GM12864 (cell line): Measurements from ENCODE around the gene PKP4.
"Not testable (repeated sequence)": the region's sequence is repeated elsewhere in the genome, so short reads cannot be mapped to it uniquely, and the experiment has no call there.

Experiments used
- DNase-seq: peaks from one replicate; pipeline ENCODE4 v3.0.0-alpha.2; 2011; ENCODE audit warnings: low read depth
- H3K4me3 ChIP-seq: 2 replicates; pipeline ENCODE4 v1.5.1; 2011; ENCODE audit warnings: mild to moderate bottlenecking, low read depth, low read length, control low read depth
- TF ChIP-seq, protein P1 (sequence below): IDR thresholded peaks from 2 replicates; pipeline ENCODE4 v1.5.1; 2011; ENCODE audit warnings: low read depth, mild to moderate bottlenecking, moderate library complexity, low read length, control low read depth, inconsistent platforms; ENCODE audit errors: missing control alignments

Gene PKP4

DNA sequence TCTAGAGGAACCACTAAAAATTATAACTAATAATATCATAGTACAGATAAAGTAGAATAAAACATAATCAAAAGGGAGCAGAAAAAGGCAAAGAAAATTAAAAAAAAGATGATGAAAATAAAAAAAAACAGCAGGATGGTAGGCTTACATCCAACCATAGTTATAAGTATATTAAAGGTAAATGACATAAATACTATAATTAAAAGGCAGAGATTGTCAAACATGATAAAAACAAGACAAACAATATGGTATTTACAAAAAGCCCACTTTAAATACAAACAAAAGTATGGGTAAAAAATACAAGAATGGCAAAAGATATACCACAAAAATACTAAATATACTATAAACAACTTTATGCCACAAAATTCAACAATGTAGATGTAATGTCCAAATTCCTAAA lies 24.6 kb upstream of the PKP4 start:
- H3K4me3 ChIP-seq = no peak overlapping the region
- TF ChIP-seq, protein P1, sequence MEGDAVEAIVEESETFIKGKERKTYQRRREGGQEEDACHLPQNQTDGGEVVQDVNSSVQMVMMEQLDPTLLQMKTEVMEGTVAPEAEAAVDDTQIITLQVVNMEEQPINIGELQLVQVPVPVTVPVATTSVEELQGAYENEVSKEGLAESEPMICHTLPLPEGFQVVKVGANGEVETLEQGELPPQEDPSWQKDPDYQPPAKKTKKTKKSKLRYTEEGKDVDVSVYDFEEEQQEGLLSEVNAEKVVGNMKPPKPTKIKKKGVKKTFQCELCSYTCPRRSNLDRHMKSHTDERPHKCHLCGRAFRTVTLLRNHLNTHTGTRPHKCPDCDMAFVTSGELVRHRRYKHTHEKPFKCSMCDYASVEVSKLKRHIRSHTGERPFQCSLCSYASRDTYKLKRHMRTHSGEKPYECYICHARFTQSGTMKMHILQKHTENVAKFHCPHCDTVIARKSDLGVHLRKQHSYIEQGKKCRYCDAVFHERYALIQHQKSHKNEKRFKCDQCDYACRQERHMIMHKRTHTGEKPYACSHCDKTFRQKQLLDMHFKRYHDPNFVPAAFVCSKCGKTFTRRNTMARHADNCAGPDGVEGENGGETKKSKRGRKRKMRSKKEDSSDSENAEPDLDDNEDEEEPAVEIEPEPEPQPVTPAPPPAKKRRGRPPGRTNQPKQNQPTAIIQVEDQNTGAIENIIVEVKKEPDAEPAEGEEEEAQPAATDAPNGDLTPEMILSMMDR = no peak
- DNase-seq = no peak

DNA sequence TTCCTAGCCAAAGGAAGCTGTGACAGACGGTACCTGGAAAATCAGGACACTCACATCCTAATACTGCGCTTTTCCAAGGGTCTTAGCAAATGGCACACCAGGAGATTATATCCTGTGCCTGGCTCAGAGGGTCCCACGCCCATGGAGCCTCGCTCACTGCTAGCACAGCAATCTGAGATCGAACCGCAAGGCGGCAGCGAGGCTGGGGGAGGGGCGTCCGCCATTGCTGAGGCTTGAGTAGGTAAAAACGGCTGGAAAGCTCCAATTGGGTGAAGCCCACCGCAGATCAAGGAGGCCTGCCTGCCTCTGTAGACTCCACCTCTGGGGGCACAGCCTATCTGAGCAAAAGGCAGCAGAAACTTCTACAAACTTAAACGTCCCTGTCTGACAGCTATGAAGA lies 23.0 kb upstream of the PKP4 start:
- not testable (repeated sequence) for H3K4me3 ChIP-seq, DNase-seq

DNA sequence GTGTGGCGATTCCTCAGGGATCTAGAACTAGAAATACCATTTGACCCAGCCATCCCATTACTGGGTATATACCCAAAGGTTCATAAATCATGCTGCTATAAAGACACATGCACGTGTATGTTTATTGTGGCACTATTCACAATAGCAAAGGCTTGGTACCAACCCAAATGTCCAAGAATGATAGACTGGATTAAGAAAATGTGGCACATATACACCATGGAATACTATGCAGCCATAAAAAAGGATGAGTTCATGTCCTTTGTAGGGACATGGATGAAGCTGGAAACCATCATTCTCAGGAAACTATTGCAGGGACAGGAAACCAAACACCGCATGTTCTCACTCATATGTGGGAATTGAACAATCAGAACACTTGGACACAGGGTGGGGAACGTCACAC lies 17.7 kb upstream of the PKP4 start:
- not testable (repeated sequence) for H3K4me3 ChIP-seq, DNase-seq

DNA sequence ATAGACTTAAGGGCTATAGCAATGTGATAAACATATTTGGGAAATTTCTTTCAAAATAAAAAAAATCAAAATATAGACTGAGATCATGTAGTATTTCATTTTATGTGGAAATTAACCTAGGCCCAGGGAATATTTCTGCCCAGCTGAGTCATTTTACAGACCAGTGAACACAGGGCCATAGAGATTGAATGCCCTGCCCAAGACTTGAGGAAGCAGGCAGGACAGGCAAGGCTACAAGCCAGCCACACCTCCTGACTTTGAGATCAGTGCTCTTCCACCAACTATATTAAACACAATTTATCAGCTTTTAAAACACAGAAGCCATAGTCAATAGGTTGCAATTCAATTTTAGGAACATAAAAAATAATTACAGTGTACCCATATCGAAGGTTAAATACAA lies 13.1 kb upstream of the PKP4 start:
- H3K4me3 ChIP-seq = no peak overlapping the region
- no peak for DNase-seq
- TF ChIP-seq, protein P1 = no peak

DNA sequence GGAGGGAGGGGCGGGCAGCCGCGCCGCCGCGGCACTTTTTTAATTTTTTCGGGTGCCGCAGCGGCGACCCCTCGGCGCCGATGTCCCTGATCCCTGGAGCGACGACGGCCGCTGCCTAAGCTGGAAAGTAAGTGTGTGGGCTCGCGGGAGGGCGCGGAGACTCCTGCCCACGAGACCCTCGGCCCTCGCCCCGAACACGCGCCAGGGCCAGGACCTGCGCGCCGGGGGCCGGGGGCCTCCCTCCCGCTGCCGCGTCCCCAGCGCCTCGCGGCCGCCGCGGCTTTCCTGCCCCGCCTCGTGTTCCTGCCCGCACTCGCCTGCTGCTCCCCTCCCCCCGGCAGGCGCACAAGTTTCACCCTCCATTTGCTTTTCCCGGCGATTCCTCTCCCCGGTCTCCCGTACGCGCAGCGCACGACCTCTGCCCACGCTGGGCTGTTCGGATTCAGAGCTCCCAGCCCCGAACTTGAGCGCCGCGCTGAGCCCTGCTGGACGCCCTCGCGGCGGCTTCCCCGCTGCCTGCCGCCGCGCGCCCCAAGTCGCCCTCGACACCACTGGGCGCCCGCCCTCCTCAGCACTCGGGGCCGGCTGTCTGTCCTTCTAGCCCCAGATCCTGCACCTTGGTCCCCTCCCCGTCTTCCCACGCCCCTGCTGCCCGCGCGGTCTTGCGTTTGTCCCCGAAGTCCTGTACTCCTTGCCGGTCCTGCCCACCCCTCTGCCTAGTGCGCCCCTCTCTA lies 507 bp downstream of the PKP4 start:
- TF ChIP-seq, protein P1 = no peak
- H3K4me3 ChIP-seq = peak overlapping the region; percentile 69
- no peak for DNase-seq

DNA sequence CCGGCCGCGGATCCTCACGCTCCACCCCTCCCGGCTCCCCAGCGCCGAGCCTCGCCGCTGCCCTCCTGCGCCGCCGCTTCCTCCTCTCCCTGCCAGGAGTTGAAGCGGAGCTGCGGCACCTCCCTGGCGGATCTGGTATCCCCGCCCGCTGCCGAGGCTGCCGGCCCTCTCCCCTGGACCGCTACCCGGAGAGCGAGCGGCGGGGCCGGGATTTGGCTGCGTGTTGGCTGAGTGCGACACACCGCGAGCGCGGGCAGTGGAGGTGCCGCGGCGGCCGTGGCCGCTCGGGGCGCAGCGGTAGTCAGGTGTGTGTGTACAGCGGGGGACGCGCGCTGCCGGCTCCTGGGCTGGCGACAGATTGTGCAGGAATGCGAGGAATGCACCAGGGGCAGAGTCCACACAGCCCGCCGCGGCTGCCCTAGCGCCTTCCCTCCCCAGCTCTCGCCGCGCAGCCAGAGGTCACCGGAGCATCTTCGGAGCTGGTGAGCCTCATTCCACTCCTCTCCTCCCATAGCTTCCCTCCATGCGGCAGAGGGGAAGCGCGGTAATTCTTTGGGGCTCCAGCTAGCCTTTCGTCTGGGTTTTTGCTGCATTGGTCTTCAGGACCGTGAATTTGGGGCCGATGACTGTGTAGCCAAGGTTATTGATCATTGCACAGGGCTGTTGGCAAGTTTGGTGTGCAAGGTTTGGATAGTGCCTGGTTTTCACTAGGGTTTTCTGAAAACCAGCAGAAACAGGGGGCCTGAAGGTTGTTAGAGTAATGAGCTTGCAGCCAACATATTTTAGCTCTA lies 1.3 kb downstream of the PKP4 start:
- TF ChIP-seq, protein P1 = peak; percentile 58
- DNase-seq = no peak
- H3K4me3 ChIP-seq = peak overlapping the region; percentile 69

DNA sequence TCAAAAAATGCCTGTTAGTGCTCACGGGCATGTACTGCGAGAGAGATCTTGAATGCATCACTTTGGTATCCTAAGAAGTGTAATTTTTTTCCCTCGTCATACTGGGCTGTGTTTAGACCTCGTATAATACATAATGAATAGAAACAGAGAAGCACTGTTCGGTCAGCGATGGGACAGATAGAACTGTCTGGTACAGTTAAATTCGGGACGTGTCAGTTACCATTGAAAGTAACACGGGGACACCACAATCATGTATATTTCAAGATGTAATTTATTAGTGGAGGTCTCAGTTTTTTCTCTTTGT lies 1.8 kb downstream of the PKP4 start:
- peak overlapping the region; percentile 69; the same call in 1 of the 2 replicates for H3K4me3 ChIP-seq
- no peak for DNase-seq
- TF ChIP-seq, protein P1 = no peak
